Body of pancreas (tissue), 4 donors: ENCODE results near the gene SERPINE1. TPM values are rescaled to one million over a fixed set of nuclear protein-coding genes. Genes with fewer than 3 reads are reported as not detected.
"Not testable (repeated sequence)": the region's sequence is repeated elsewhere in the genome, so short reads cannot be mapped to it uniquely, and the experiment has no call there.

Source experiments
- ATAC-seq: fragments of 150-250 bp; one replicate; pipeline ENCODE4 v1.9.1; 2016
- DNase-seq, 4 donors: peaks; one replicate each; pipeline ENCODE4 v3.0.0-alpha.2; 2019
- H3K27ac ChIP-seq, 4 donors: fragments of 200-600 bp; sonication (generic); 1 replicate in 3 of 4; 2 replicates in 1 of 4; pipeline versions ENCODE4 v1.5.1 to v1.6.1; 2016 to 2019; ENCODE audit warnings: mild to moderate bottlenecking in 1 of 4, mixed read lengths in 1 of 4, moderate library complexity in 1 of 4
- H3K27me3 ChIP-seq, 2 donors: fragments of 200-600 bp; sonication (generic); one replicate each; pipeline ENCODE4 v1.6.0; 2016; ENCODE audit warnings: mild to moderate bottlenecking in 1 of 2
- H3K36me3 ChIP-seq, 2 donors: fragments of 200-600 bp; sonication (generic); replicated peaks in 1 of 2; 2 replicates each; pipeline ENCODE4 v1.5.1; 2016; ENCODE audit warnings: low read depth in 2 of 2; ENCODE audit not compliant: insufficient read depth in 1 of 2
- H3K4me1 ChIP-seq: fragments of 200-600 bp; sonication (generic); one replicate; pipeline ENCODE4 v1.6.0; 2016
- H3K4me3 ChIP-seq, 2 donors: fragments of 200-600 bp; sonication (generic); 1 replicate in 1 of 2; 2 replicates in 1 of 2; pipeline ENCODE4 v1.5.1; 2016 to 2019
- H3K9me3 ChIP-seq, 3 donors: fragments of 200-600 bp; sonication (generic); 1 replicate in 2 of 3; 2 replicates in 1 of 3; pipeline ENCODE4 v1.5.1; 2016
- CTCF ChIP-seq, 7 experiments: fragments of 450-650 bp in 4 of 7; fragments of 200-600 bp in 3 of 7; sonication (generic) in 3 of 7; IDR thresholded peaks; one replicate each; pipeline ENCODE4 v1.5.1; 2016 to 2019; ENCODE audit warnings: antibody characterized with exemption in 7 of 7
- POLR2A ChIP-seq, 3 donors: fragments of 450-650 bp; IDR thresholded peaks; one replicate each; pipeline ENCODE4 v1.6.1; 2016; ENCODE audit warnings: antibody characterized with exemption in 3 of 3, mild to moderate bottlenecking in 2 of 3
- WGBS, 2 donors: methylation state at CpG; one replicate each; pipeline ENCODE4 v1.1.5; 2017; 5-methylcytosine and 5-hydroxymethylcytosine counted together
- intact Hi-C: fragments of 100-400 bp; cut with DNase I; formaldehyde crosslinking; loops from one replicate; pipeline ENCODE4 v1.15.1; 2023
- total RNA-seq, 2 donors: library from RNA; depleted of rRNA; stranded (reverse); fragments of >200 nt; gene quantifications; one replicate each; pipeline ENCODE4 v1.1.0, GENCODE V29; 2016

Gene SERPINE1
- total RNA-seq, 2 donors from 2014 or later: 20.2 to 36.3 TPM

GRCh38 chr7:101100858-101101847, 25.8 kb upstream of the SERPINE1 start:
- TF ChIP-seq CTCF (IDR thresholded peaks at IDR 0.05) (no peak), POLR2A (IDR thresholded peaks at IDR 0.05) (no peak)
- H3K27me3 ChIP-seq: no peaks in the 10 kb centered on the region
- H3K4me3 ChIP-seq: no peak overlapping the region
- H3K36me3 ChIP-seq: no peaks in the 10 kb centered on the region
- H3K9me3 ChIP-seq: no peaks in the 10 kb centered on the region
- intact Hi-C loops: no loop called here
- 78 to 82% methylated on average over 18 of the region's 18 CpGs for WGBS, 2 donors
- DNase-seq (no peak), ATAC-seq (no peak)
- peak overlapping the region in 1 of 4 donors; percentile 34 for H3K27ac ChIP-seq
- H3K4me1 ChIP-seq: peaks cover 11% of the 10 kb centered on the region

- no peaks in the 10 kb centered on the region for H3K9me3 ChIP-seq
- no peaks in the 10 kb centered on the region for H3K27me3 ChIP-seq
- no peaks in the 10 kb centered on the region for H3K36me3 ChIP-seq
- intact Hi-C loops: no loop called here
- no peak overlapping the region for H3K27ac ChIP-seq
- H3K4me1 ChIP-seq: peaks cover 11% of the 10 kb centered on the region
- ATAC-seq (no peak), DNase-seq (no peak)
- WGBS, 2 donors: 77 to 84% methylated on average over 6 of the region's 6 CpGs
- no peak for TF ChIP-seq POLR2A (IDR thresholded peaks at IDR 0.05)
- TF ChIP-seq CTCF (IDR thresholded peaks at IDR 0.05): no peak
- no peak overlapping the region for H3K4me3 ChIP-seq
These were observed 24.9 kb upstream of the SERPINE1 start for GRCh38 chr7:101102026-101102425.

DNA sequence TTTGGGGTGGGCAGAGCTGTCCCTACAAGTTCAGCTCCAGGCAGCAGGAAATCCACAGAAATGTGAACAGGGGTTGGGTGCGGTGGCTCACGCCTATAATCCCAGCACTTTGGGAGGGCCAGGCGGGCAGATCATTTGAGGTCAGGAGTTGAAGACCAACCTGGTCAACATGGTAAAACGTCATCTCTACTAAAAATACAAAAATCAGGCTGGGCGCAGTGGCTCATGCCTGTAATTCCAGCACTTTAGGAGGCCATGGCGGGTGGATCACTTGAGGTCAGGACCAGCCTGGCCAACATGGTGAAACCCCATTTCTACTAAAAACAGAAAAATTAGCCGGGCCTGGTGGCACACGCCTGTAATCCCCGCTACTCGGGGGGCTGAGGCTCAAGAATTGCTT, 23.2 kb upstream of the SERPINE1 start:
- H3K9me3 ChIP-seq, H3K27ac ChIP-seq, ATAC-seq, DNase-seq, intact Hi-C loops, H3K4me3 ChIP-seq, H3K36me3 ChIP-seq, H3K27me3 ChIP-seq: not testable (repeated sequence)
- 82 to 88% methylated on average over 10 of the region's 10 CpGs for WGBS, 2 donors
- H3K4me1 ChIP-seq: peaks cover 11% of the 10 kb centered on the region

GRCh38 chr7:101104193-101104713, 22.7 kb upstream of the SERPINE1 start:
- ATAC-seq: no peak
- DNase-seq: no peak
- H3K27ac ChIP-seq: no peak overlapping the region
- H3K4me1 ChIP-seq: peaks cover 11% of the 10 kb centered on the region
- no peaks in the 10 kb centered on the region for H3K27me3 ChIP-seq
- H3K36me3 ChIP-seq: no peaks in the 10 kb centered on the region
- WGBS, 2 donors: 63 to 70% methylated on average over 15 of the region's 15 CpGs
- H3K4me3 ChIP-seq: no peak overlapping the region
- H3K9me3 ChIP-seq: no peaks in the 10 kb centered on the region
- intact Hi-C loops: no loop called here
- no peak for TF ChIP-seq CTCF (IDR thresholded peaks at IDR 0.05)
- no peak for TF ChIP-seq POLR2A (IDR thresholded peaks at IDR 0.05)

DNA sequence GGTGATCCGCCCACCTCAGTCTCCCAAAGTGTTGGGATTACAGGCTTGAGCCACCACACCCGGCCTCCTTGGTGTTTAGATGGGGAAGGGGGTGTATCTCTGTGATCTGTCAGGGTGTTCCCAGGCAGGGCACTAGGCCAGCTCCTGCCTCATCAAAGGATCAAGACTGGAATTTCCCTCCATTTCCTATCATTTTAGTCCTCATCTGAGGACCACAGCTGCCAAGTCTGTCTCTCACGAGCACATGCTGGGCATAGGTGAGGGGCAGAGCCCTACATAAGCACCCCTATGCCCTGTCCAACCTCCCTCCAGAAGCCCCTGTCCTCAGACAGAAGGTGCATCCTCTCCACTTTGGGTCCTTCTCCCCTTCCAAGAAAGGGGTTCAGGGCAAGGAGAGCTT, 22.1 kb upstream of the SERPINE1 start:
- Histone ChIP-seq H3K4me1 (peaks cover 7% of the 10 kb centered on the region), H3K36me3 (no peaks in the 10 kb centered on the region), H3K27me3 (no peaks in the 10 kb centered on the region), H3K9me3 (no peaks in the 10 kb centered on the region), H3K27ac (no peak overlapping the region), H3K4me3 (no peak overlapping the region)
- intact Hi-C loops: no loop called here
- TF ChIP-seq CTCF (IDR thresholded peaks at IDR 0.05) (no peak), POLR2A (IDR thresholded peaks at IDR 0.05) (no peak)
- ATAC-seq (no peak), DNase-seq (no peak)
- 64 to 68% methylated on average over 3 of the region's 3 CpGs for WGBS, 2 donors

- H3K4me3 ChIP-seq, H3K36me3 ChIP-seq, ATAC-seq, H3K27me3 ChIP-seq, H3K9me3 ChIP-seq, intact Hi-C loops, H3K27ac ChIP-seq, H3K4me1 ChIP-seq, DNase-seq: not testable (repeated sequence)
- WGBS, 2 donors: 65 to 67% methylated on average over 5 of the region's 5 CpGs
These were observed 21.7 kb upstream of the SERPINE1 start for GRCh38 chr7:101105248-101105647.
